ENCODE data around the gene TP73.

Gene TP73

GRCh38 chr1:3711780-3712451 is 59.6 kb downstream of the TP73 start:
- DNase-seq: no peak

GRCh38 chr1:3712573-3713535 is 60.5 kb downstream of the TP73 start:
- peak; percentile 89 for DNase-seq

GRCh38 chr1:3713840-3714239 is 61.5 kb downstream of the TP73 start:
- DNase-seq: no peak

GRCh38 chr1:3714284-3714741 is 62.0 kb downstream of the TP73 start:
- DNase-seq: no peak

GRCh38 chr1:3714814-3715213 is 62.5 kb downstream of the TP73 start:
- DNase-seq: no peak

GRCh38 chr1:3716351-3716750 is 64.0 kb downstream of the TP73 start:
- DNase-seq: no peak

- DNase-seq: peak; percentile 97
Observed at GRCh38 chr1:3717041-3717714, 64.9 kb downstream of the TP73 start.

- no peak for DNase-seq
Observed at GRCh38 chr1:3717715-3718601, 65.6 kb downstream of the TP73 start.

GRCh38 chr1:3718764-3719163 is 66.4 kb downstream of the TP73 start:
- DNase-seq: no peak

- no peak for DNase-seq
Observed at GRCh38 chr1:3721955-3722465, 69.7 kb downstream of the TP73 start.

GRCh38 chr1:3722846-3723245 is 70.5 kb downstream of the TP73 start:
- DNase-seq: no peak

- peak; percentile 72 for DNase-seq
Observed at GRCh38 chr1:3724416-3725030, 72.2 kb downstream of the TP73 start.

- no peak for DNase-seq
Observed at GRCh38 chr1:3725366-3725765, 73.0 kb downstream of the TP73 start.

- no peak for DNase-seq
Observed at GRCh38 chr1:3727042-3727824, 74.9 kb downstream of the TP73 start.

GRCh38 chr1:3727825-3728776 is 75.8 kb downstream of the TP73 start:
- DNase-seq: no peak

- DNase-seq: no peak
Observed at GRCh38 chr1:3729594-3730542, 77.6 kb downstream of the TP73 start.

- DNase-seq: no peak
Observed at GRCh38 chr1:3730543-3731247, 78.4 kb downstream of the TP73 start.

Measured in NCI-H1105 (cell line).